GM10248 (cell line): ENCODE results near the gene NAV3.

Experiments
- CTCF ChIA-PET: fragments of 300-600 bp; sonication (Branson Sonifier 250); formaldehyde crosslinking; extraction: SDS; loops from one replicate; lab custom pipeline; 2021; ENCODE audit warnings: antibody characterized with exemption; lab: Yijun Ruan, JAX
- POLR2A ChIA-PET: fragments of 350-650 bp; sonication (Branson Sonifier 250); formaldehyde crosslinking; extraction: SDS; loops from one replicate; lab custom pipeline; 2020; ENCODE audit warnings: antibody characterized with exemption; lab: Yijun Ruan, JAX
- DNase-seq: peaks from one replicate; pipeline ENCODE4 v3.0.0; 2012; ENCODE audit errors: extremely low spot score
- TF ChIP-seq, protein P1 (sequence below): IDR thresholded peaks from 2 replicates; pipeline ENCODE4 v1.5.1; 2012; ENCODE audit warnings: mild to moderate bottlenecking, low read depth; ENCODE audit errors: extremely low read depth, missing control alignments, control extremely low read depth

The NAV3 gene

DNA sequence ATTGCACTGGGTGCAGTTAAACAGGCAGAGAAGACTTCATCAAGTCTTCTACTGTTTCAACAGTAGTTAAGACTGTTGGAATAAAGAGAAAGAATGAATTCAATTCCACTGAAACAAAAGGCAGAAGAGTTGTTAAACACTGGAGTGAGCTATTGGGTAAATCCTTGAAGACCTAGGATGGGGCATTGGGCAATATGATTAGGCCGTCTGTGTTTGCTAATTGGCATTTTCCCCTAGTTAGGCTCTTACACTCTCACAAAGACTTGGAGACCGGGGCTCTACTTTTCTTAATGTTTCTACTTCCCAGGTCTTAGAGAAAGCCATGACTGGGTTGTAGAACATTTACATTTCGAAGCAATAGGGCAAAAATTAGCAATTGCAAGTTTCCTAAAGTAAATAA lies 402.1 kb downstream of the NAV3 start:
- ChIA-PET POLR2A (no interaction called here), CTCF (no interaction called here)
- TF ChIP-seq, protein P1, sequence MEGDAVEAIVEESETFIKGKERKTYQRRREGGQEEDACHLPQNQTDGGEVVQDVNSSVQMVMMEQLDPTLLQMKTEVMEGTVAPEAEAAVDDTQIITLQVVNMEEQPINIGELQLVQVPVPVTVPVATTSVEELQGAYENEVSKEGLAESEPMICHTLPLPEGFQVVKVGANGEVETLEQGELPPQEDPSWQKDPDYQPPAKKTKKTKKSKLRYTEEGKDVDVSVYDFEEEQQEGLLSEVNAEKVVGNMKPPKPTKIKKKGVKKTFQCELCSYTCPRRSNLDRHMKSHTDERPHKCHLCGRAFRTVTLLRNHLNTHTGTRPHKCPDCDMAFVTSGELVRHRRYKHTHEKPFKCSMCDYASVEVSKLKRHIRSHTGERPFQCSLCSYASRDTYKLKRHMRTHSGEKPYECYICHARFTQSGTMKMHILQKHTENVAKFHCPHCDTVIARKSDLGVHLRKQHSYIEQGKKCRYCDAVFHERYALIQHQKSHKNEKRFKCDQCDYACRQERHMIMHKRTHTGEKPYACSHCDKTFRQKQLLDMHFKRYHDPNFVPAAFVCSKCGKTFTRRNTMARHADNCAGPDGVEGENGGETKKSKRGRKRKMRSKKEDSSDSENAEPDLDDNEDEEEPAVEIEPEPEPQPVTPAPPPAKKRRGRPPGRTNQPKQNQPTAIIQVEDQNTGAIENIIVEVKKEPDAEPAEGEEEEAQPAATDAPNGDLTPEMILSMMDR: no peak
- DNase-seq: no peak

DNA sequence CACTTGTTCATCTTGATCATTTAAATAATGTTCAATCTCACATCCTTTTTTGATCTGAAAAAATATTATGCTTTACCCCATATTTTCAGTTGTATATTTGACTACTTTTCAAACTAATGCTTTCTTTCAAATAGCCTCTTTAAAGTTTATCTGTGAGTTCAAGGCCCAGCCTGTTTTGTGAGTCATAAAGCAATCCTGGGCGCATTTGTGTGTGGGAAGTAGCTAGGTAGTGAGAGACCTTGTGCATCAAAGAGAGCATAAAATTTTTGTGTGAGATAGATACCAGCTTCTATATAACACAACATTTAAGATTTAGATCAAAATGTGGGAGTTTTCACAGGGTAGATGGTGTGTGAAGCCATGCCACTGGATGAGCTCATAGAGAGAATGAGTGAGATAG lies 405.6 kb downstream of the NAV3 start:
- TF ChIP-seq, protein P1: no peak
- POLR2A ChIA-PET: no interaction called here

DNA sequence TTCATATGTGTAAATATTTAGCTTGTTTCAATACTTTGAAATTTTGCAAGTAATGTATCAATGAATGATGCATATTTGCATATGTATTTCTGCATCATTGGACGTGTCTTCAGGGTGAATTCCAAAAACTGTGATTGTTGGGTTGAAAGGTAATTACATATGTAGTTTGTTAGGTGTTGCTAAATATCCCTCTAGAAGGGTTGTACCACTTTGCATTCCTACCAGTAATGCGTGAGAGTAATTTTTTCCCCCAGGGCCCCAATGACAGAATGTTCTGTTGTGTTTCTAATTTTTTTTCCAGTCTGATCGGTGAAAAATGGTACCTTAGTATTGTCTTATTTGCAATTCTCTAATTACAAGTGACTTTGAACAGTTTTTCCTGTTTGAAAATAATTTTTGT lies 408.9 kb downstream of the NAV3 start:
- DNase-seq: no peak
- ChIA-PET POLR2A (no interaction called here), CTCF (interaction anchor here (1.0 kb wide), 1 partner anchor 10 kb away, joined by 3 read pairs; no protein-coding TSS in a partner anchor)
- TF ChIP-seq, protein P1: no peak

More for the DNA sequence above, 405.6 kb downstream of the NAV3 start:
- CTCF ChIA-PET: no interaction called here
- DNase-seq: no peak

DNA sequence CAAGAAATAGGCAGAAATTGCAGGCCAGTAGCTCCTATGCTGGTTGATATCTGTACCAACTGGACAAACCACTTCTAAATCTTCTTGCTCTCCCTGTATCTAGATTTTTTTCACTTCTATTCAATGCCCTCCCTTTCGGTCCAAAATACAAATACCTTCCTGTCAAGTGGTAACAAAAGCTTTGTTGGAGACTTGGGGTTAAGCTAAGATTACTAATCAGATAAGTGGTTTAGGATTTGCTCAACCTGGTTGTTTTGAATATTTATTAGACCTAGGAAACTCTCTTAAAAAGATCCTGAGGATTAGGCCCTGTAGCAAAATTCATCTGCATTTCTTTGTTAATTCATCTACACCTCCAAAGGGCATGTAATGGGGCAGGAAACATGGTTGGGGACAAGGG lies 410.1 kb downstream of the NAV3 start:
- POLR2A ChIA-PET: no interaction called here
- TF ChIP-seq, protein P1: no peak
- CTCF ChIA-PET: interaction anchor here (0.8 to 1.1 kb wide), 3 partner anchors 10 to 24 kb away, joined by 3 to 4 read pairs (median 3); no protein-coding TSS in a partner anchor
- DNase-seq: no peak

DNA sequence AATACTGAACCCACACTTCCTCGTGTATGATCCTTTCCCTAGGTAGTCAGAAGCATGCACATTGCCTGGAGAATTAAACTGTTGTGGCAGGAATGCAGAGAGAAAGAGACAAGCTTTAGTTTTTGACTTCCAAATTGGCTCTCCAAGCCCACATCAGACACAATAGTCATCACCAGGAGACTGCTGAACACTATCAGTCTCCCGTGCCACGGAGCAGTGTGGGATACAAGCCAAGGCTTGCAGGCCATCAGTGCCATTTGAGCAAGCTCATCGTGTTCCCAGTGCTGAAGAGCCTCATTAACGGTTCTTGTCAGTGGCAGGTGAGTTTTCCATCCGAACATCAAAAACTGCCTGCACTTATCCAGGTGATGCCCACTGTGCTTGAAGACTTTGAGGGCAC lies 410.8 kb downstream of the NAV3 start:
- TF ChIP-seq, protein P1: no peak
- DNase-seq: no peak
- ChIA-PET POLR2A (no interaction called here), CTCF (interaction anchor here (0.8 to 1.1 kb wide), 2 partner anchors 10 to 24 kb away, joined by 3 read pairs; no protein-coding TSS in a partner anchor)

DNA sequence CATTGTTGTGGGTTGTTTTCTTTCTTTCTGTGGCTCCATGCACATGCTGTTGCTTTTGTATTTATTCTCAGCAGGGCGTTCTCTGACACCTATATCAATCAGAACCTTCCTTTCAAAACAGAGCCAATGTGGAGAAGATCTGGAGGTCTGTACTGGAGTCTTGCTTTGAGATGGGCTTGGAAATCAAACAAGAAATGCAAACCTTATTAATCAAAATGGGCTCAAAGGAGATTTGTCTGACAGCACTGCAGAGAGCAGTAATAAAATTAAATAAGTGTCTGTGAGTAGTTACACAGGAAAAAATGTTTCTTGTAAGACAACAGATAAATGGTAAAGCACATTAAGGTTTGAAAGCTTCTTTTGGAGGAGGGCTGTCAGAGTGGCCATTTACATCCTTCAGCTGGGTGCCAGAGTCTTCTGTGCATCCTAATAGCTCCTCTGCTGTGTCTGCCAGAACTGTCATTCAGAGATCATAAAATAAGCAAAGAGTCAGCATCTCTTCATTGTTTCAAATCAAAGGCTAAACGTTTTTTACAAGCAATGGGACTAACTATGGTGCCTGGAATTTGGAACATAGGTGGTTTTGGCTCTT lies 414.3 kb downstream of the NAV3 start:
- TF ChIP-seq, protein P1: no peak
- POLR2A ChIA-PET: no interaction called here
- CTCF ChIA-PET: interaction anchor here (1.8 kb wide), 1 partner anchor 15 kb away, joined by 5 read pairs; no protein-coding TSS in a partner anchor
- DNase-seq: no peak
